NCI-H1417 treated with DMSO at 0.1 percent for 48 hours (cell line): ENCODE measurements around the gene CLEC3B.
"Not testable (repeated sequence)": the region's sequence is repeated elsewhere in the genome, so short reads cannot be mapped to it uniquely, and the experiment has no call there.

Source experiments
- DNase-seq: peaks from one replicate; lab custom pipeline; 2025; lab: John Stamatoyannopoulos, UW

Gene CLEC3B, protein sequence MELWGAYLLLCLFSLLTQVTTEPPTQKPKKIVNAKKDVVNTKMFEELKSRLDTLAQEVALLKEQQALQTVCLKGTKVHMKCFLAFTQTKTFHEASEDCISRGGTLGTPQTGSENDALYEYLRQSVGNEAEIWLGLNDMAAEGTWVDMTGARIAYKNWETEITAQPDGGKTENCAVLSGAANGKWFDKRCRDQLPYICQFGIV

DNA sequence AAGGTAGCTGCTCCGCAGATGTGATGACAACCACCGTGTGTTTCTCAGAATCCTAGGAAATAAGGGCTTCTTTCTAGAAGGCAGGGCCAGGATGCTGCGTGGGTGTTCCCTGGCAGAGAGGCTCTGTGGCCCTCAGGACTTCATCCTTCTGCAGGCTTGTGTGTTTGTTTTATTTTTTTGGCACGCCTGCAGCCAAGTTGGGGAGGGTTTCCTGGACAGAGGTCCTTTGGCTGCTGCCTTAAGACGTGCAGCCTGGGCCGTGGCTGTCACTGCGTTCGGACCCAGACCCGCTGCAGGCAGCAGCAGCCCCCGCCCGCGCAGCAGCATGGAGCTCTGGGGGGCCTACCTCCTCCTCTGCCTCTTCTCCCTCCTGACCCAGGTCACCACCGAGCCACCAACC, at the start of gene CLEC3B:
Gene CLEC3B (plus strand): TSS at position 266 of the 400 bp plus-strand sequence. CDS start 60 bp downstream, at position 326.
- DNase-seq: no peak

DNA sequence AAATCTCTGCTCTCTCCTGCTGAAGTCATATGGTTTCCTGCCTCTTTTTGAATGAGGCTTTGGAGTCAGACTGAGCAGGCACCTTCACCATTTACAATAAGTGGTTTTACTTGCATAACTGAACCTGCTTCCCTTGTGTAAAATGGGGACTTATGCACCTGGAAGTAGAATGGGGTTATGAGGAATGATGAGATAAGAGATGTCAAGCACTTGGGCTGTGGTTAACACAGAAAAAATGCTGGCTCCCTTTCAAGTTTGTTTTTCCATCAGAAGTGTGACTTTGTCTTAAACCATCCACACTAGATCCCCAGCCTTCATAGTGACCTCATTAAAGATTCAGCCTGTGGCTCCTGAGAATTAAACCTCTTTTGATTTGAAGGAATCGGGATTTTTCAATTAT, 44.9 kb upstream of the CLEC3B start:
- DNase-seq: no peak

DNA sequence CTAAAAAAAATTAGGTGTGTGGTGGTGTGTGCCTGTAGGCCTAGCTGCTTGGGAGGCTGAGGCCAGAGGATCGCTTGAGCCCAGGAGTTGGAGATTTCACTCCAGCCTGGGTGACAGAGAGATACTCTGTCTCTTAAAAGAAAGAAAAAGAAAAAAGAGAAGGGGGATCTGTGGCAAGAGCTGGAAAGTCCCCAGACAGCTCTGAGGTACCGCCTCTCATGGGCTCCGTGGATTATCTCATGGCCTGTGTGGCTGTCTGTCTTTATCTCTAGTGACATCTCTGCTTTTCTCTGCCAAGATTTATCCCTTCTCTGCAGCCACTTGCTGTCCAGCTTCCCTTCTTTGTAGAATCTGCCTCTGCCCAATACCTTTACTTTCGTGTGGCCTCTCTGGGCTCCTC, 44.4 kb upstream of the CLEC3B start:
- no peak for DNase-seq

DNA sequence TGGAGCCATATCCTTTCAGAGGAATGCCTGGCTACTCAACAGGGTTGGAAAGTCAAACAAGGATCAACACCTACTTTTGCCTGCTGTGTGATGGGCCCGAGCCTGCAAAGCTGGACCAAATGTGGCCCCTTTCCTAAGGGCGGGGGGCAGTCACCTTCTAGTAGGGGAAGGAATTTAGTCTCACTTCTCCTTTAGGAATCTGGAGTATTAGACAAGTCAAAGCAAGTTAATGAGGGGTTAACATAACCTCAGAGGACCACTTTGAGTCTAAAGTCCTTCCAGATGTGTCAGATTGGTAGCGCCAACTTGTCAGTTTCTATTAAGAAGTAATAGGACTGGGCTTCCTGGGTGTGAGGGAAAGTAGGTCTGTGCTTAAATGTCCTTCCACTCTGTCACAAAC, 43.3 kb upstream of the CLEC3B start:
- DNase-seq: no peak

DNA sequence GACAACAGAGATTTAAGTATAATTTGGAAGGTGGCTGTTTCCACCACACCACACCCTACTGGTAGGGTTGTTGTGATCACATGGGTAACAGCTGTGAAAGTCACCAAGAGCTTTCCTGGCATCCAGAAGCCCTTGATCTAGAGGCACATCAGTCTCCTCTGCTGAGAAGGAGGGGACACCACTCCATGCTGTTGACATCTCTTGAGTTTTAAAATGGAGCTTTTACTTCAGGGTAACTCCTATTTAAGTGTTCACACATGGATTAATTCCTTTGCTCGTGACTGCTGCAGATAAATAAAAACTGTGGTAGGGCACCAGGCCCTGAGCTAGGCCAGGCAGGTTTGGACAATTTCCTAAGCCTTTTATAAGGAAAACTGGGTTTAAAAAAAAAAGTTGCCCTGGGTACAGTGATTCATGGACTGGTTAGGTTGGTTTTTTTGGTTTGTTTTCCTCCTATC, 42.6 kb upstream of the CLEC3B start:
- no peak for DNase-seq

DNA sequence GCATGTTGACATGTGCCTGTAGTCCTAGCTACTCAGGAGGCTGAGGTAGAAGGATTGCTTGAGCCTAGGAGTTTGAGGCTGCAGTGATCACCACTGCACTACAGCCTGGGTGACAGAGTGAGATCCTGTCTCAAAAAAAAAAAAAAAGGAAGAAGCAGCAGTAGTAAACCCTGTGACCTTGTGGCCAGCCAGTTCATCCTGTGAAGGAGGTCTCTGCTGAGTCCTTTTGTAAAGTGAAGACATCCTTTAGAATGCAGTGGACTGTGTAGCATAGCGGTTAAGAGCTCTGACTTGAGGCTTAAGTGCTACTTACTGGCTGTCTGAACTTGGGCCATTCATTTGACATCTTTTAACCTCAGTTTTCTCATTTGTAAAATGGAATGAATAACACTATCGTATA, 41.8 kb upstream of the CLEC3B start:
- no peak for DNase-seq

DNA sequence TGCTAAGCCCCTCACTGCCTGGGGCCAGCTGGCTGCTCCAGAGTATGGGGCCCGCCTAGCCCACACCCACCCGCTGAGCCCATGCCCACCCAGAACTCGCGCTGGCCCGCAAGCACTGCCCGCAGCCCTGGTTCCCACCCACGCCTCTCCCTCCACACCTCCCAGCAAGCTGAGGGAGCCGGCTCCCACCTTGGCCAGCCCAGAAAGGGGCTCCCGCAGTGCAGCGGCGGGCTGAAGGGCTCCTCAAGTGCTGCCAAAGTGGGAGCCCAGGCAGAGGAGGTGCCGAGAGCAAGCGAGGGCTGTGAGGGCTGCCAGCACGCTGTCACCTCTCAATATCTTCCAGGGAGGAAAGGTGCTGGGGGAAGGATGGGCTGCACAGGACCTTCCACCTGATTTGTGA, 39.8 kb upstream of the CLEC3B start:
- DNase-seq: not testable (repeated sequence)

DNA sequence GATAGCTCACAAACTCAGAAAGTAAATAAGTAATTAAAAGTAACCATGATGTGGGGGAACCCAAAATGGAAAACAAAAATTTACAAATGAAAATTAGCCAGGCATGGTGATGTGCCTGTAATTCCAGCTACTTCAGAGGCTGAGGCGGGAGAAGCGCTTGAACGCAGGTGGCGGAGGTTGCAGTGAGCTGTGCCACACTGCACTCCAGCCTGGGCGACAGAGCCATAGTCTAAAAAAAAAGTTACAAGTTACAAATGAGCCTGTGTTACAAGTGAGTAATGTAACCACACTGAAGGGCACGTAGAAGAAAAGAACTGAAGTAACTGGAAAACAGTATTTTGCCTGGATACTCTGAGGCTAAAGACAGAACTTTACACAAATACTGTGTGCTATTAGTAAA, 38.8 kb upstream of the CLEC3B start:
- no peak for DNase-seq

DNA sequence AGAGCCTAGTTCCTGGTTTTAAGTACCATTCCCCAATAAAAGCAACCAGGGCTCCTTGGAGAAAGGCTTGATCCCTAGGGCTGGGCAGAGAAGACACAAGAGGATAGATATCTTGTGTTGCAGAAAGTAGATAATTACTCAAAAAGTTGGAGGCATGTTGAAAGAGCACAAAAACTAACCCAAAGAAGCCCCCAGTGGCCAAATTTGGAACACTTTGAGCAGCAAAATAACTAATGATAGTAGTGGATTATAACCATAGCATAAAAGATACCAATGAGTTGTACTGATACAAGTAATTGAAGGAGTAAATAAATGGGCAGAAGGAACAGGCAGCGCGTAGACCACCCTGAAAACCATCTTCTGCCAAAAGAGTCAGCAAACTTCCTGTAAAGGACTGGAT, 38.0 kb upstream of the CLEC3B start:
- DNase-seq: no peak

DNA sequence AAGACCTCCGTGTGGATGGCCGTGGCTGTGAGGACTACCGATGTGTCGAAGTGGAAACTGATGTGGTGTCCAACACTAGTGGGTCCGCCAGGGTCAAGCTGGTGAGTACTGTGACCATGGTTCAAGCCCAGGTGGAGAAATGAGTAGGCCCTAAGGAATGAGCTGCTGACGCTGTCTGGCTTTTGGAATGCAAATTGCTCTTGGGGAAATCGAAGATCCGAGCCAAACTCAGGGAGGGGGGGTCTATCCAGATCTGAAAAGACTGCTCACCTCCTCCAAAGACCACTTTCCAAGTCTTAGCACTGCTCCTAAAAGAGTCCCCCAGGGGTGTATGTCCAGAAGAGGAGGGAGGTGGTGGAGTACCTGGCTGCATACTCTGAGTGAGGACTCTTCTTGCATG, 37.0 kb upstream of the CLEC3B start:
- no peak for DNase-seq

DNA sequence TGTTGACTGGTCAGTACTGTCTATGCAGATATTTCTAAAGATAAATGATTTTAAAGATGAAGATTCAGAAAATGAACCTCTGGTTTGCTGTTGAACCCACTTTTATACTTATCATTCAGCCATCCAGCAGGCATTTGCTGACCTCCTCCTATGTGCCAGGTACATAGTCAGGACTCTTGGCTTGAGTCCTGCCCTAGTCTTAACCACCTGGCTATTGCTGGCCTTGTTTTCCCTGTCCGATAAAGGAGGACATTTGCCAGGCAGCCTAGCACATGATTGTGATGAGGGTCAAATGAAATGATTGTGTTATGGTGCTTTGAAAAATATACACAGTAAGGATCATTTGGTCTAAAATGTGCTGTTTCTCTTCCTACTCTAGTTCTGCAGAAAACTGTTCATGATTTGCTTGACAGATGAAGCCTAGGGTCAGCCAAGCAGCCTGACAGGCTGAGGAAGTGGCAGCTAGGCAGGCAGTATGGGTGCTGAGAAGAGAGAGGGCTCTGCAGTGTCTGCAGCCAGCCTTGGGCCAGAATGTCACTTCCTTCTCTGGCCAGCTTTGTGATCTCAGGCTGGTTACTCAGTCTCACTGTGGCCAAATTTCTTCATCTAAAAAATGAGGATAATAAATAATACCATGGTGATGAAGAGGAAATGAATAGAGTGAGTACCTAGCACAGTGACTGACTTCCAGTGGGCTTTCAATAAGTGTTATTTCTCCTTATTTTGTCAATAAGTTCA, 36.3 kb upstream of the CLEC3B start:
- DNase-seq: no peak

DNA sequence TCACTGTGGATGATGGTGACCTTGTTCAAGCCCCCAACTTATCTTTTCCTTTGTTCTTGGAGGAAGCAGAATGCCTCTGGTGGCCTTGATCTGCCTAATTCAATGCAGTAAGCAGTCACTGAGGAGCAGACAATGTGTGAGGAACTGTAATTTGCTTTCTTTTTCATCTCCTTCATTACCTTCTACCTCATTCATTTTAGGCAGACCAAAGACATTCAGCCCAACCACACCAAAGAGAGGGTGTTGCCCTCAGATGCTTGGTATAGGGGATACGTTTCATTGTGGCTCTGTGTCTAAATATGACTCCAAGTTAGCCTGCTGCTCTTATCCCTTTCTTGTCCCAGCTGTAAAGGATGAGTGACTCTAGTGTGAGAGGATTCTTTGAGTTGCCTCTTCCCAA, 34.8 kb upstream of the CLEC3B start:
- DNase-seq: no peak

DNA sequence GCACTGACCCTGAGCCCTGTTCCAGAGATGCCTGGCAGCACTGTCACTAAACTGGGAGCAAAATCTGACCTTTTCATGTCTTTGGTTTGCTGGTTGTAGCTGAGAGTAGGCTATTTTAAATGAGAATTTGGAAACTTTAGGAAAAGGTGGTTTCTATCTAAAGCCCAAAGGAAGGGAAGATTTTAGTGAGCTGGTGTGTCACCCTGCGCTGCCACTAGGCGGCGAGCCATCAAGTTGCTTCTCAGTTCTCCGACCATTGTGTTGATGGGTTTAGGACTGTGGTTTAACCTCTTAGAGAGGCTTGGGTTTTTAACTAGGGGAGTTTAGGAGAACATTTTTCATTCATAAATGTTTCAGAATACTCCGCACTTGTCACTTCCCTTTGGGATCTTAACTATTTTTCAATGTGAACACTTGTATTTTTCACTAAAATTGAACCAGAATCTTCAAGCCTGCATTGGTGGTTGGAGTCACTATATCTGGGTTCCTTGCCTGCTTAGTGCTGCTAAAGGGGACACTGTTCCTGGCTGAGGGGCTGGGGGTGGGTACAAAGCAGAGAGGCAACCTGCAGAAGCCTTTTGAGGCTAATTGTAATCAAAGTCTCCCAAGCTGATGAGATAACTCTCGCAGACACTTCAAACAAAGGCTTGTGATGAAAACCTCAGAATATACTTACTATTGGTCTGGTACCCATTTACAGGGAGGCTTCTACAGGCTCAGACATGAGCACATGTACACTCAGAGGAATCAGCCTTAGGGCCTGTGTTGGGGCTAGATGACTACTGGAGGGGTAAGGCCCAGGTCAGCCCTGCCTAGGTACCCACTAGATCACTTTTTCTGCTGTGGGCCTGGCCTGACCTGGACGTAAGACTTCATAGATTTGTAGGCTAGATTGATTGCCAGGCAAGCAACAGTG, 33.3 kb upstream of the CLEC3B start:
- no peak for DNase-seq

DNA sequence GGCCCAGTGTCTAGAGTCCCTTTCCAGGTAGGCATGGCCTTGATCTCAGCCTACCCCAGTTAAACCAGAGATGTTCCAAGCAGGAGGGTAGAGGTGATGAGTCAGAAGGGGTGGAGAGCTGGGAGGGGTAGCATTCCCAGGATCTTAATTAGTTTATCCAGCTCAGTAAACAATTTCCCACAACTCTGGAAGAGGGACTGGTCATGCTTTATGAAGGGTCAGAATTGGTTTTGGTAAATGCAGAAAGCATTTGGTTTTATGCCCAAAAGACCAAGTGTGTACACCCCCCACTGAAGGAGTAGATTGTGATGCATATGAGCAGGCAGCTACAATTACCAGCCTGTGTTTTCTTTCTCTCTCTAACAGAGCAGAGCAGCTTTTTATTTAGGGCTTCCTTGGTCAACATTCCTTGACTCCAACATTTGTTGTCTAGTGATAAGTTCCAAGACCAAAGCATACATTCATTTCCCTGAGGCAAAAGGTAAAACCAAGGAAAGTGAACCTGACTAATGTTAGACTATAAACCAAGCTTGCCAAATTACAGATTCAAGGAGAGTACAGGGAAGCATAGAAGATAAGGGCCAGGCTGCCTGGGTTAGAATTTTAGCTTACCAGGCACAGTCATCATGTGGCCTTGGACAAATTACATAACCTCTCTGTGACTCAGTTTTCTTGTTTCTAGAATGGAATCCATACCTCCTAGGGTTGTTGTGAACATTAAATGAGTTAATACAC, 32.5 kb upstream of the CLEC3B start:
- no peak for DNase-seq

DNA sequence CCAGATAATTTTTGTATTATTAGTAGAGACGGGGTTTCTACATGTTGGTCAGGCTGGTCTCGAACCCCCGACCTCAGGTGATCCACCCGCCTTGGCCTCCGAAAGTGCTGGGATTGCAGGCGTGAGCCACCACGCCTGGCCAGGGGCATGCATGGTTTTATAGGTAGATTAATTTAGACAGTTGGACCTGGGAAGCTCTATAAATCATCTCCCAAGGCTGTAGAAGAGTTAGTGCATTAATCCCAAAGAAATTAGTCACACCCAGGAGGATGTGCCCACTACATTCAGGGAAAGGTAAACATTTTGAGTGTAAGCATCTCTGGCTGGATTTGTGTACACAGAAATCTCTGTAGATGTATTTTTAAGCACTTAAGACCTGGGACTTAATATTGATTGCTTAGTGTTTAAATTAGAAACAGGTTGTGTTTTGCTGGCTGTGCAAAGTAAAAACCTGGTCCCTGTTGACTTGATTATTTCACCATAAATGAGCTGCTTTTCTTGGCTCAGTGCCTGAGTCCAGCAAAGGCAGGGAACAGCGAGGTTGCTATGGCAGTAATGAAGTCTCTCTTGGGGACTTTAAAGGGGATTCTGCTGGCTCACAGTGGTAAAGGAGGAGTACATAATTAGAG, 30.8 kb upstream of the CLEC3B start:
- peak; percentile 20 for DNase-seq

DNA sequence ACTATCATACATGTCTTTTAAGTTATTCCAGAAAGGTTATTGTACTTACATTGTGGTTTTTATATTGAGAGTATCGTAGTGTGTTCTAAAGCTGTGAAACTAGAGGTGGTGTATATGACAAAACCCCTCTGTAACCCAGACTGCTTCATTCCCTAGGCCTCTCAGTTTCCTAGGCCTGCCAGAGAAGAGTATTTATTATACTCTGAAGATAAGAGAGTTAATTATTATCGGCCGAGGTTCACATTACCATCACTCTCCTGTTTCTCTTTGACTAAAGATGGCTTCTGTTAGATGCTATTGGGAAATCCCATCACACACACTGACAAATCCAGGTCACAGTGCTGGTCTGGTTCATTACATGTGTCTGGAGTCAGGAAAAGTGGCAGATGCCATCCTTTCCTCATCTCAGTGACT, 29.5 kb upstream of the CLEC3B start:
- no peak for DNase-seq

DNA sequence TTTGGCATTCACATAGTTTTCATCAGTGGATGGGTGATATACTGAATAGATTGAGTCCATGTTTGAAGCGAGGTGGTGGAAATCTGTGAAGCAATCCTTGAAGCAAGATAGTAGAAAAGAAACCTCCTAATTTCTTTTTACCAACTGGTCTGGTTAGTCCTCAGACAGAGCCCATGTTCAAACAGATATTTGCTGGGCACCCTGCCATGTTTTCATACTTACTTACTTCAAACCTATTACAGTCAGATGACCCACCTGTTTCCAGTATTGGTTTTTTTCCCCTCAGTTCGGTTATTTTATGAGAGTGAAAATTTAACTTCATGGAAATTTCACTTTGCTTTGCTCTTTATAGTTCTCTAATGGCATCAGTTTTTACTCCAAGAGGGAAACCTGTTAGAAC, 26.3 kb upstream of the CLEC3B start:
- DNase-seq: no peak

DNA sequence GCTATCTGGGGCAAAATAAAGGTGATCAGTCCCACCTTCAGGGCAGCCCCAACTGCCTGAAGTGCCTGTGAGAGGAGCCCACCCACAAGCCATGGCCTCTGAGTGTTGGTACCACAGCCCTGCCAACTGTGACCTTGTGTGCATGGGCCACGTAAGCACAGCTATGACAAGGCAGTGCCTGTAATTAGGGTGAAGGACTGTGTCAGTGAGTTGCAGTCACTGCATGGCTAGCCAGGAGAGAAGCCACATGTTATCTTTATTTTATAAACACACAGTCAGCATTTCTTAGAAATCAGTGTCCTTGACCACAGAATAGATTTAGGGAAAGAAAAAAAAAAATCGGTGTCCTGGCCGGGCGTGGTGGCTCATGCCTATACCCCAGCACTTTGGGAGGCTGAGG, 25.3 kb upstream of the CLEC3B start:
- no peak for DNase-seq

DNA sequence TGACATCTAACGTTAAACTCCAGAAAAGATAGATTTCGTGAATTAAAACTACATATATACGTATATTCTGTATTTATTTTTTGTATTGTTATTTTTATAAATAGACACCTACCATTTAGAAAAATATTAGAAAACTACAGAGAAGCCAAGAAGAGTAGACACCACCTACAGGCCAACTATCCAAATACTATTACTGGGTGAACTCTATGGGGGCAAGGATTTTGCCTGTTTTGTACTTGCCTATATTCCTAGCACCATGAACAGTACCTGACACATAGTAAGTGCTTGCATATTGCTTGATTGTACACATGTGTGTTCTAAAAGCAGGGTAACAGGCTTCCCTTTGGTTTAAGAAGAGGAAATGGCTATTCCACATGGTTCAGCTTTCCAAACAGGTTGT, 24.4 kb upstream of the CLEC3B start:
- DNase-seq: no peak

DNA sequence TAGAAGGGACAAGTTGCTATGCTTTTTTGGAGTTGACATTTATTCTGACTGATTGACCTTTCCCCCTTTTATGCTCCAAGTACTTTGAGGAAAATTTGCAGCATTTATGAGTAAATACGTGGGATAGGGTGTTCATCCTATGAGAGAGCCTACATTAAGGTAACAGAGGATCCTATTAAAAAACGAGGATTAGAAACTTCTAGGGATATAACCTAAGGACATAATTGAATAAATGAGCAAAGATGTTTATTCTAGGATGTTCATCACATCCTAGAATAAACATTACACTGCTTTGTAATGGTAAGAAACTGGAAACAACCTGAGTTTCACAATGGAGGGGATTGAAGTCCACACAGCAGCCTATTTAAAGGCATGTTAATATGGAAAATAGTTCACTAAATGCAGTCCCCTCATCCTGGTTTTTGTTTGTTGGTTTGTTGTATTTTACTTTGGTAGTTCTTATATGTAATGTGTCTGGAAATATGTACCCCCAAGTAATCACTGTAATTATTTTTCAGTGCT, 23.9 kb upstream of the CLEC3B start:
- no peak for DNase-seq

DNA sequence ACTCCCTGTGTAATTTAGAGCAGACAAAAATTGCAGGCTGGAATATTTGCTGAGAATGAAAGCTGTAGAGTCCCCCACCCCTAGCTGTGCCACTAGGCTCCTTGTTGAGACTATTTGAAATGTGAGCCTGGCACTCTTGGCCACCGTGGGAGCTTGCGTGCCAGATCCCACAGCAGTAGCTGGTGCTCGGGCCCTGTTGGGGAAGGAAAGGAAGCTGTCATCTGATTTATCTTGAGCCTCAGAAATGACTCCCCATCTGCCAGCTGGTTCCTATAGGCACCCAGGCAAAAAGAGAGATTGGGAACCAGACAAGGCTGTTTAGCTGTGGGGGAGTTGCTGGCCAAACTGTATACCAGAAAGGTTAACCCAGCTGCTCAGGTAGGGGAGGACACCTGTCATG, 23.4 kb upstream of the CLEC3B start:
- DNase-seq: no peak
